AG04450 (cell line): ENCODE measurements around the gene ZDHHC7. TPM values are rescaled to one million over a fixed set of nuclear protein-coding genes. Genes with fewer than 3 reads are reported as not detected.

Experiments
- CTCF ChIA-PET: fragments of 300-600, 350-600 bp; formaldehyde crosslinking; extraction: SDS; loops from one replicate; lab custom pipeline; 2022; ENCODE audit warnings: antibody characterized with exemption, inconsistent platforms; lab: Charles Lee
- POLR2A ChIA-PET: fragments of 350-600 bp; formaldehyde crosslinking; extraction: SDS; loops from one replicate; lab custom pipeline; 2021; ENCODE audit warnings: antibody characterized with exemption, inconsistent platforms; lab: Yijun Ruan, JAX
- DNase-seq: peaks from one replicate; pipeline ENCODE4 v3.0.0-alpha.2; 2011; ENCODE audit warnings: low read depth, low spot score
- H3K27ac ChIP-seq: one replicate; pipeline ENCODE4 v1.5.1; 2012; ENCODE audit warnings: low read depth, low read length, control low read depth
- H3K27me3 ChIP-seq: one replicate; pipeline ENCODE4 v1.6.0; 2012; ENCODE audit warnings: low read length; ENCODE audit not compliant: control insufficient read depth, insufficient read depth
- H3K4me3 ChIP-seq: 2 replicates; pipeline ENCODE4 v1.5.1; 2011; ENCODE audit warnings: mild to moderate bottlenecking, low read depth, low read length, control low read depth
- H3K9me3 ChIP-seq: 2 replicates; pipeline ENCODE4 v1.5.1; 2012; ENCODE audit warnings: low read length; ENCODE audit not compliant: control insufficient read depth, insufficient read depth
- CTCF ChIP-seq: IDR thresholded peaks from 2 replicates; pipeline ENCODE4 v1.5.1; 2011; ENCODE audit warnings: low read depth, low read length, control low read depth, inconsistent platforms
- polyA plus RNA-seq: library from polyadenylated mRNA; depleted of rRNA; stranded (reverse); fragments of >200 nt; gene quantifications from 2 replicates; pipeline ENCODE4 v1.2.3, GENCODE V29; 2011

Gene ZDHHC7
- polyA plus RNA-seq, 1 experiment: 136 TPM

DNA sequence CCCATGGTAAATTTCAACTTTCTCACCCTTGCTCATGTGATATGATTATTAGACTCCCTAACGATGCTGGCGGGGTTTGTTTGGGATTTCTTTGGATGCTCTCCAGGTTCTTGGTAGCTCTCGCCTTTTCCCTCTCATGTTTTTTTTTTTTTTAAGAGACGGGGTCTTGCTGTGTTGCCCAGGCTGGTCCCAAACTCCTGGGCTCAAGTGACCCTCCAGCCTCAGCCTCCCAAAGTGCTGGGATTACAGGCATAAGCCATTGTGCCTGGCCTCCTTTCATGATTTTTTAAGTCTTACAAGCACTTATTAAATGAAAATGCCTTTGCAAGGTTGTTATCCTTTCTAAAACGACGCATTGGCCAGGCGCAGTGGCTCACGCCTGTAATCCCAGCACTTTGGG is 40.3 kb upstream of the ZDHHC7 start:
- CTCF ChIA-PET: interaction anchor here (0.7 kb wide), 1 partner anchor 312 kb away, joined by 3 read pairs; no protein-coding TSS in a partner anchor
- no peak for TF ChIP-seq CTCF

DNA sequence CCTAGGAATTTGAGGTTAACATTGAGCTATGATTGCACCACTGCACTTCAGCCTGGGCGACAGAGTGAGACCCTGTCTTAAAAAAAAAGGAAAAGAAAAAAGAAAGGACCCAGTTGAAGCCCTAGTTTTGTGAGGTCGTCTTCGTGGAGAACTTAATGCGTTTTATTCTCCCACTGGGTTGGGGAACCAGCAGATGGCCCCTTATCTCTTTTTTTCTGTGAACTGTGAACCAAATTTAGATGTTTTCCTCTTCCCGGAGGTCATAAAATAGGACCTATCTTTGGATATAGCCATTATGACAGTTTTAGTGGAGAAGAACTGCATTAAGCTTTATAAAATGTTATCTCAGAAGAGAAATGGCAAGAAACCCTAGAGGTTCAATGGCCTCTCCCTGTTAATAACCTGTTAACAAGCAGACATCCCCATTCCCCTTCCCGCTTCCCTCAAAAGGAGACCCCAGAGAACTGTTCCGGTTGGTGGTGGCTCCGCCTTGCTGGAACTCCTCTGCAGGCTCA is 39.8 kb upstream of the ZDHHC7 start:
- peaks cover 6% of the 10 kb centered on the region; the same call in 1 of the 2 replicates for H3K9me3 ChIP-seq
- POLR2A ChIA-PET: no interaction called here
- CTCF ChIA-PET: interaction anchor here (0.7 kb wide), 1 partner anchor 312 kb away, joined by 3 read pairs; no protein-coding TSS in a partner anchor
- no peak overlapping the region for H3K4me3 ChIP-seq
- H3K27me3 ChIP-seq: no peaks in the 10 kb centered on the region
- DNase-seq: no peak
- no peak for TF ChIP-seq CTCF
- no peak overlapping the region for H3K27ac ChIP-seq

More for the DNA sequence above, 40.3 kb upstream of the ZDHHC7 start:
- no peaks in the 10 kb centered on the region for H3K27me3 ChIP-seq
- peaks cover 6% of the 10 kb centered on the region; the same call in 1 of the 2 replicates for H3K9me3 ChIP-seq
- POLR2A ChIA-PET: no interaction called here
- no peak for DNase-seq
- H3K27ac ChIP-seq: no peak overlapping the region
- H3K4me3 ChIP-seq: no peak overlapping the region

GRCh38 chr16:85049706-85050305 is 38.5 kb upstream of the ZDHHC7 start:
- ChIA-PET CTCF (no interaction called here), POLR2A (no interaction called here)
- Histone ChIP-seq H3K27ac (no peak overlapping the region), H3K27me3 (no peaks in the 10 kb centered on the region), H3K4me3 (no peak overlapping the region), H3K9me3 (peaks cover 6% of the 10 kb centered on the region; the same call in 1 of the 2 replicates)
- TF ChIP-seq CTCF: no peak
- no peak for DNase-seq

GRCh38 chr16:85048921-85049562 is 37.7 kb upstream of the ZDHHC7 start:
- TF ChIP-seq CTCF: no peak
- ChIA-PET POLR2A (no interaction called here), CTCF (interaction anchor here (0.6 kb wide), 1 partner anchor 38 kb away, joined by 8 read pairs; no protein-coding TSS in a partner anchor)
- Histone ChIP-seq H3K4me3 (no peak overlapping the region), H3K9me3 (peaks cover 6% of the 10 kb centered on the region; the same call in 1 of the 2 replicates), H3K27ac (no peak overlapping the region), H3K27me3 (no peaks in the 10 kb centered on the region)
- no peak for DNase-seq

- Histone ChIP-seq H3K27ac (no peak overlapping the region), H3K9me3 (peaks cover 6% of the 10 kb centered on the region; the same call in 1 of the 2 replicates), H3K4me3 (no peak overlapping the region), H3K27me3 (no peaks in the 10 kb centered on the region)
- TF ChIP-seq CTCF: no peak
- CTCF ChIA-PET: interaction anchor here (0.6 to 1.3 kb wide), 3 partner anchors 8 to 1072 kb away, joined by 3 to 8 read pairs (median 3); no protein-coding TSS in a partner anchor
- no peak for DNase-seq
- POLR2A ChIA-PET: no interaction called here
Observed at GRCh38 chr16:85047867-85048455, 36.6 kb upstream of the ZDHHC7 start.
